Caco-2 (cell line): ENCODE results near the gene DENND2D. TPM values are rescaled to one million over a fixed set of nuclear protein-coding genes. Genes with fewer than 3 reads are reported as not detected.

Experiments used
- BruUV-seq: library from RNA; stranded (reverse); fragments of 400-500 nt; replicated peaks from 2 replicates; lab custom pipeline; 2021; lab: Mats Ljungman, UMichigan
- CTCF ChIA-PET: fragments of 300-600 bp; sonication (Branson Sonifier 250); formaldehyde crosslinking; loops from one replicate; lab custom pipeline; 2022; ENCODE audit warnings: antibody characterized with exemption; lab: Charles Lee
- POLR2A ChIA-PET: fragments of 300-600 bp; sonication (Branson Sonifier 250); formaldehyde crosslinking; loops from one replicate; lab custom pipeline; 2022; ENCODE audit warnings: antibody characterized with exemption; lab: Charles Lee
- DNase-seq, 2 experiments: peaks; one replicate each; pipeline versions ENCODE4 v3.0.0 to v3.0.0-alpha.2; 2020 to 2022
- H3K27me3 ChIP-seq: replicated peaks from 2 replicates; pipeline ENCODE4 v1.6.0; 2011; ENCODE audit warnings: low read length; ENCODE audit not compliant: control insufficient read depth, insufficient read depth
- H3K36me3 ChIP-seq: 2 replicates; pipeline ENCODE4 v1.5.1; 2011; ENCODE audit warnings: low read length; ENCODE audit not compliant: control insufficient read depth, insufficient read depth
- H3K4me1 ChIP-seq: fragments of 250-450 bp; sonication (Bioruptor Pico); 2 replicates; pipeline ENCODE4 v1.5.1; 2020; ENCODE audit warnings: mild to moderate bottlenecking
- H3K4me3 ChIP-seq: 2 replicates; pipeline ENCODE4 v1.5.1; 2011; ENCODE audit warnings: low read depth, mild to moderate bottlenecking, control low read depth, low read length
- H3K9me3 ChIP-seq: fragments of 250-450 bp; sonication (Bioruptor Pico); 2 replicates; pipeline ENCODE4 v1.5.1; 2020; ENCODE audit warnings: mild to moderate bottlenecking, moderate library complexity
- H3K27ac Mint-ChIP-seq: one replicate; pipeline ENCODE4 v1.8.0; 2022; ENCODE audit warnings: mixed read lengths; ENCODE audit not compliant: unreplicated experiment
- H3K27me3 Mint-ChIP-seq: one replicate; pipeline ENCODE4 v1.8.0; 2022; ENCODE audit warnings: mixed read lengths; ENCODE audit not compliant: insufficient read depth, unreplicated experiment
- H3K36me3 Mint-ChIP-seq: one replicate; pipeline ENCODE4 v1.8.0; 2022; ENCODE audit warnings: mild to moderate bottlenecking, mixed read lengths; ENCODE audit not compliant: insufficient read depth, unreplicated experiment
- H3K4me1 Mint-ChIP-seq: one replicate; pipeline ENCODE4 v1.8.0; 2022; ENCODE audit warnings: low read depth, mixed read lengths; ENCODE audit not compliant: unreplicated experiment
- H3K4me3 Mint-ChIP-seq: one replicate; pipeline ENCODE4 v1.8.0; 2022; ENCODE audit warnings: mild to moderate bottlenecking, moderate library complexity, mixed read lengths; ENCODE audit not compliant: unreplicated experiment
- H3K9me3 Mint-ChIP-seq: one replicate; pipeline ENCODE4 v1.8.0; 2022; ENCODE audit warnings: mixed read lengths; ENCODE audit not compliant: unreplicated experiment
- intact Hi-C: fragments of 100-400 bp; cut with micrococcal nuclease; formaldehyde crosslinking; loops from one replicate; pipeline ENCODE4 v1.10.0; 2022; ENCODE audit not compliant: unreplicated experiment
- total RNA-seq: library from RNA; stranded (reverse); gene quantifications from 2 replicates; pipeline ENCODE4 v1.2.3, GENCODE V29; 2022
- TF ChIP-seq, protein P1 (sequence below), 2 experiments: fragments of 200-600 bp in 1 of 2; IDR thresholded peaks; 1 replicate in 1 of 2; 2 replicates in 1 of 2; pipeline versions ENCODE4 v1.5.1 to v1.8.0; 2011 to 2022; ENCODE audit warnings: antibody characterized with exemption in 1 of 2, control low read depth in 1 of 2, inconsistent platforms in 1 of 2, low read depth in 1 of 2, low read length in 1 of 2, mild to moderate bottlenecking in 1 of 2, moderate library complexity in 1 of 2; ENCODE audit not compliant: insufficient read depth in 1 of 2, severe bottlenecking in 1 of 2, unreplicated experiment in 1 of 2

Gene DENND2D
- total RNA-seq, 1 experiment from 2014 or later: 20.4 TPM

- CTCF ChIA-PET: no interaction called here
- Mint-ChIP-seq H3K4me1 (no peaks in the 10 kb centered on the region), H3K27me3 (no peaks in the 10 kb centered on the region), H3K36me3 (peaks cover 30% of the 10 kb centered on the region), H3K4me3 (no peak overlapping the region), H3K27ac (no peak overlapping the region), H3K9me3 (no peaks in the 10 kb centered on the region)
- no TSS peak for BruUV-seq
- DNase-seq: no peak
- POLR2A ChIA-PET: no interaction called here
- H3K4me1 ChIP-seq: no peaks in the 10 kb centered on the region
- TF ChIP-seq, protein P1, sequence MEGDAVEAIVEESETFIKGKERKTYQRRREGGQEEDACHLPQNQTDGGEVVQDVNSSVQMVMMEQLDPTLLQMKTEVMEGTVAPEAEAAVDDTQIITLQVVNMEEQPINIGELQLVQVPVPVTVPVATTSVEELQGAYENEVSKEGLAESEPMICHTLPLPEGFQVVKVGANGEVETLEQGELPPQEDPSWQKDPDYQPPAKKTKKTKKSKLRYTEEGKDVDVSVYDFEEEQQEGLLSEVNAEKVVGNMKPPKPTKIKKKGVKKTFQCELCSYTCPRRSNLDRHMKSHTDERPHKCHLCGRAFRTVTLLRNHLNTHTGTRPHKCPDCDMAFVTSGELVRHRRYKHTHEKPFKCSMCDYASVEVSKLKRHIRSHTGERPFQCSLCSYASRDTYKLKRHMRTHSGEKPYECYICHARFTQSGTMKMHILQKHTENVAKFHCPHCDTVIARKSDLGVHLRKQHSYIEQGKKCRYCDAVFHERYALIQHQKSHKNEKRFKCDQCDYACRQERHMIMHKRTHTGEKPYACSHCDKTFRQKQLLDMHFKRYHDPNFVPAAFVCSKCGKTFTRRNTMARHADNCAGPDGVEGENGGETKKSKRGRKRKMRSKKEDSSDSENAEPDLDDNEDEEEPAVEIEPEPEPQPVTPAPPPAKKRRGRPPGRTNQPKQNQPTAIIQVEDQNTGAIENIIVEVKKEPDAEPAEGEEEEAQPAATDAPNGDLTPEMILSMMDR (IDR thresholded peaks at IDR 0.05; ENCODE audit: insufficient read depth in 1 of 2, low read depth in 1 of 2, low read length in 1 of 2, severe bottlenecking in 1 of 2, unreplicated experiment in 1 of 2): no peak
- H3K27me3 ChIP-seq: no peaks in the 10 kb centered on the region
- no peak overlapping the region for H3K4me3 ChIP-seq
- no peaks in the 10 kb centered on the region for H3K9me3 ChIP-seq
- intact Hi-C loops: no loop called here
- no peaks in the 10 kb centered on the region for H3K36me3 ChIP-seq
These were observed 20.4 kb downstream of the DENND2D start for GRCh38 chr1:111179968-111180533.

- DNase-seq: no peak
- no TSS peak for BruUV-seq
- Mint-ChIP-seq H3K9me3 (no peaks in the 10 kb centered on the region), H3K27me3 (no peaks in the 10 kb centered on the region), H3K36me3 (peaks cover 10% of the 10 kb centered on the region), H3K27ac (no peak overlapping the region), H3K4me1 (no peaks in the 10 kb centered on the region), H3K4me3 (no peak overlapping the region)
- TF ChIP-seq, protein P1 (IDR thresholded peaks at IDR 0.05; ENCODE audit: insufficient read depth in 1 of 2, low read depth in 1 of 2, low read length in 1 of 2, severe bottlenecking in 1 of 2, unreplicated experiment in 1 of 2): no peak
- H3K27me3 ChIP-seq: no peaks in the 10 kb centered on the region
- H3K4me1 ChIP-seq: no peaks in the 10 kb centered on the region
- intact Hi-C loops: no loop called here
- no peaks in the 10 kb centered on the region for H3K9me3 ChIP-seq
- no peak overlapping the region for H3K4me3 ChIP-seq
- no peaks in the 10 kb centered on the region for H3K36me3 ChIP-seq
- CTCF ChIA-PET: no interaction called here
- POLR2A ChIA-PET: no interaction called here
These were observed 23.8 kb downstream of the DENND2D start for GRCh38 chr1:111176678-111177077.

- no TSS peak for BruUV-seq
- Mint-ChIP-seq H3K27me3 (no peaks in the 10 kb centered on the region), H3K9me3 (no peaks in the 10 kb centered on the region), H3K4me1 (no peaks in the 10 kb centered on the region), H3K4me3 (no peak overlapping the region), H3K36me3 (peaks cover 7% of the 10 kb centered on the region), H3K27ac (no peak overlapping the region)
- intact Hi-C loops: no loop called here
- DNase-seq: no peak
- TF ChIP-seq, protein P1 (IDR thresholded peaks at IDR 0.05; ENCODE audit: insufficient read depth in 1 of 2, low read depth in 1 of 2, low read length in 1 of 2, severe bottlenecking in 1 of 2, unreplicated experiment in 1 of 2): no peak
- Histone ChIP-seq H3K4me1 (no peaks in the 10 kb centered on the region), H3K36me3 (no peaks in the 10 kb centered on the region), H3K9me3 (no peaks in the 10 kb centered on the region), H3K27me3 (no peaks in the 10 kb centered on the region), H3K4me3 (no peak overlapping the region)
- CTCF ChIA-PET: no interaction called here
- POLR2A ChIA-PET: no interaction called here
These were observed 25.1 kb downstream of the DENND2D start for GRCh38 chr1:111175349-111175748.
